Measurements from ENCODE around the gene ANXA6. TPM values are rescaled to one million over a fixed set of nuclear protein-coding genes. Genes with fewer than 3 reads are reported as not detected.

The ANXA6 gene
- polyA plus RNA-seq, 3 donors = 140 to 155 (median 143) TPM

GRCh38 chr5:151051066-151051930 lies 106.3 kb downstream of the ANXA6 start:
- DNase-seq (ENCODE audit: low read depth in 3 of 3, low spot score in 2 of 3) = peak; percentile 43 to 59 (median 58)

Other genes with a start within 250 kb of the ANXA6 start
- gene GPX3, start 137.2 kb downstream of the ANXA6 start, polyA plus RNA-seq (ENCODE audit: insufficient read length in 3 of 3) = 1,000 to 10,000 TPM; 1,138 to 1,788 (median 1,613) TPM
- gene TNIP1, start 76.7 kb downstream of the ANXA6 start, polyA plus RNA-seq (ENCODE audit: insufficient read length in 3 of 3) = 10 to 100 TPM; 63.4 to 72.3 (median 68.8) TPM
- 1 to 10 TPM; 4.0 to 6.8 (median 5.2) TPM for gene CCDC69, start 66.3 kb upstream of the ANXA6 start, polyA plus RNA-seq (ENCODE audit: insufficient read length in 3 of 3)
- gene GM2A, start 95.4 kb upstream of the ANXA6 start, polyA plus RNA-seq (ENCODE audit: insufficient read length in 3 of 3) = 10 to 100 TPM; 28.3 to 29.8 (median 28.4) TPM
- gene SLC36A3, start 146.0 kb upstream of the ANXA6 start, polyA plus RNA-seq (ENCODE audit: insufficient read length in 3 of 3) = not detected
- 1 to 10 TPM; 5.7 to 7.4 (median 6.2) TPM for gene SLC36A2, start 189.8 kb upstream of the ANXA6 start, polyA plus RNA-seq (ENCODE audit: insufficient read length in 3 of 3)

Data from right renal cortex interstitium (tissue), 3 donors.